ENCODE results near the gene TTC27.

- TF ChIP-seq CTCF (CRISPR knock-in tag; IDR thresholded peaks at IDR 0.05) (no peak), ZSCAN30 (CRISPR knock-in tag; IDR thresholded peaks at IDR 0.05) (no peak), ZNF674 (CRISPR knock-in tag; IDR thresholded peaks at IDR 0.05; ENCODE audit: low read depth) (no peak), FOXM1 (CRISPR knock-in tag; IDR thresholded peaks at IDR 0.05) (no peak), RBM39 (IDR thresholded peaks at IDR 0.05; ENCODE audit: low read depth, low read length, poor library complexity, severe bottlenecking) (no peak), ZNF558 (CRISPR knock-in tag; IDR thresholded peaks at IDR 0.05; ENCODE audit: borderline replicate concordance) (no peak), TMF1 (CRISPR knock-in tag; IDR thresholded peaks at IDR 0.05; ENCODE audit: low read depth) (no peak), ZSCAN20 (CRISPR knock-in tag; IDR thresholded peaks at IDR 0.05; ENCODE audit: borderline replicate concordance) (no peak), SMAD3 (CRISPR knock-in tag; IDR thresholded peaks at IDR 0.05) (no peak), NBN (conservative IDR thresholded peaks at IDR 0.05) (no peak), ZNF619 (CRISPR knock-in tag; IDR thresholded peaks at IDR 0.05) (no peak), ZNF274 (CRISPR knock-in tag; IDR thresholded peaks at IDR 0.05) (no peak)
These were observed 5.2 kb downstream of the TTC27 start for GRCh38 chr2:32633040-32633439.

All from HepG2 (cell line).